Heart right ventricle (tissue), 16 donors: ENCODE measurements around the gene RHOU. TPM values are rescaled to one million over a fixed set of nuclear protein-coding genes. Genes with fewer than 3 reads are reported as not detected.
A peak's percentile ranks its signal among the peaks of the same experiment; 100 is the strongest.

Experiments
- ATAC-seq, 8 donors: fragments of 200-7000 bp; cut with Tn5 transposase; one replicate each; pipeline ENCODE4 v1.9.1; 2020; ENCODE audit warnings: mild to moderate bottlenecking in 8 of 8, moderate library complexity in 8 of 8, moderate number of reproducible peaks in 1 of 8
- DNase-seq, 2 donors: peaks; one replicate each; pipeline ENCODE4 v3.0.0-alpha.2; 2020
- H3K27ac ChIP-seq, 10 donors: fragments of 200-600 bp; sonication (generic) in 2 of 10; one replicate each; pipeline versions ENCODE4 v1.5.0 to v1.8.0; 2020 to 2022; ENCODE audit warnings: mild to moderate bottlenecking in 3 of 10
- H3K27me3 ChIP-seq, 7 donors: fragments of 200-600 bp; one replicate each; pipeline ENCODE4 v1.8.0; 2021 to 2022; ENCODE audit warnings: mild to moderate bottlenecking in 2 of 7
- H3K36me3 ChIP-seq, 9 donors: fragments of 200-600 bp; sonication (generic) in 1 of 9; one replicate each; pipeline versions ENCODE4 v1.5.0 to v1.8.0; 2020 to 2022; ENCODE audit warnings: mild to moderate bottlenecking in 2 of 9
- H3K4me1 ChIP-seq, 9 donors: fragments of 200-600 bp; sonication (generic) in 1 of 9; one replicate each; pipeline versions ENCODE4 v1.5.0 to v1.8.0; 2020 to 2022; ENCODE audit warnings: mild to moderate bottlenecking in 4 of 9
- H3K4me3 ChIP-seq, 10 donors: fragments of 200-600 bp; sonication (generic) in 2 of 10; one replicate each; pipeline versions ENCODE4 v1.5.0 to v1.8.0; 2020 to 2022; ENCODE audit warnings: mild to moderate bottlenecking in 7 of 10, moderate library complexity in 2 of 10
- H3K9me3 ChIP-seq, 11 donors: fragments of 200-600 bp in 10 of 11; sonication (generic) in 2 of 11; one replicate each; pipeline versions ENCODE4 v1.5.0 to v1.8.0; 2013 to 2022; ENCODE audit warnings: mild to moderate bottlenecking in 2 of 11, control low read depth in 1 of 11, moderate library complexity in 1 of 11
- WGBS, 2 donors: extraction: QIAGEN DNeasy Blood & Tissue Kit; methylation state at CpG; one replicate each; pipeline ENCODE4 v1.1.7; 2013; ENCODE audit warnings: inconsistent platforms in 1 of 2; 5-methylcytosine and 5-hydroxymethylcytosine counted together
- intact Hi-C, 10 donors: fragments of 100-400 bp; cut with DNase I; formaldehyde crosslinking; loops; one replicate each; pipeline versions ENCODE4 v1.11.1 to v1.14.2; 2022
- polyA plus RNA-seq, 2 donors: library from polyadenylated mRNA; stranded (reverse); fragments of 200-250 nt; gene quantifications; one replicate each; pipeline ENCODE4 v1.2.3, GENCODE V29; 2013
- total RNA-seq, 10 donors: library from RNA; stranded (reverse); fragmentation: NEBNext Ultra II Directional in 3 of 10; extraction: Animal tissue kit (Norgen Biotek cat#: 25700) in 3 of 10; gene quantifications; one replicate each; pipeline versions ENCODE4 v1.2.1 to v1.2.4, GENCODE V29; 2021 to 2023
- TF ChIP-seq, protein P1 (sequence below), 9 donors: fragments of 200-600 bp; sonication (generic) in 2 of 9; IDR thresholded peaks; one replicate each; pipeline versions ENCODE4 v1.5.0 to v1.8.0; 2021 to 2022; ENCODE audit warnings: antibody characterized with exemption in 9 of 9, mild to moderate bottlenecking in 5 of 9, moderate library complexity in 1 of 9
- donor health status: Arrhythmogenic right ventricular cardiomyopathy.
- donor health status: ischemic (EF 13 %, LVEDD 7.1; RV severe dilation, severe dysfunction).
- donor health status: healthy with polysubstance abuse.
- donor health status: DM: no; HTN: yes; CAD: no.
- donor health status: DM: no; HTN: no; CAD: no.
- donor health status: ischemic (EF 25% LVEDD 6.9; RV normal size, moderate dysfunction).
- donor health status: ischemic (EF 25% LVEDD 5.7; RV mildly dilated, moderate dysfunction).
- donor health status: healthy.
- donor health status: DM: yes; HTN: yes; CAD: no.
- donor health status: Ischemic cardiomyopathy.
- donor health status: ischemic (EF 35%, LVEDD 5.7; RV mildly dilated, moderate dysfunction).
- donor health status: nonischemic (EF 11% LVEDD 7.7; RV severe dilation, severe dysfunction).
- donor health status: DM: yes; HTN: yes; CAD: no.
- donor health status: PGD.
- donor health status: ischemic (EF 29% LVEDD 5.4; RV normal size, mild dysfunction).
- donor health status: nonischemic (EF 23%, LVEDD 6.1; RV moderate dilation, normal function).

The RHOU gene
- total and polyA plus RNA-seq, 12 donors, result 1.00 to 10.8 (median 3.3) TPM

DNA sequence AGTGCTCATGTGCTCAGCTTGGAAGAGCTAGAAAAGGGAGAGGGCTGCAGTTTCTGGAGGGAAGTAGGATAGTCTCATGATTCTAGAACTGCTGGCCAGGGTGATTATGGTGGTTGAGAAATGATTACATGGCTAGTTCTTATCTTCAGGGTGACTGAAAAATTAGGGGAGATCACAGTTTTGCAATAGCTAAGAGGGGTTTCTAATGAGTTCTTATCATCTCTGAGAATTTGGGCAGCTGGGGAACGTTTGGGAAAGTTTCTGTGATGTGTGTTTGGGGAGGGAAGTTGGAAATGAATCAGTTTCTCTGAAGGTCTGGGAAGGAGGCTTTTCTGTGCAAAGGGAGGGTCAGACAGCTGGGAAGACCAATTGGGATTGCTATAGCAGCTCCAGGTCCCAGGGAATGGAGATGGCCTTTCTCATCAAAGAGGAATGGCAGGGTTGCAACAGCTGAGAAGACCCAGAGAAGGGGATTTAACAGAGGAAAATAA is 7.6 kb upstream of the RHOU start:
- TF ChIP-seq, protein P1, sequence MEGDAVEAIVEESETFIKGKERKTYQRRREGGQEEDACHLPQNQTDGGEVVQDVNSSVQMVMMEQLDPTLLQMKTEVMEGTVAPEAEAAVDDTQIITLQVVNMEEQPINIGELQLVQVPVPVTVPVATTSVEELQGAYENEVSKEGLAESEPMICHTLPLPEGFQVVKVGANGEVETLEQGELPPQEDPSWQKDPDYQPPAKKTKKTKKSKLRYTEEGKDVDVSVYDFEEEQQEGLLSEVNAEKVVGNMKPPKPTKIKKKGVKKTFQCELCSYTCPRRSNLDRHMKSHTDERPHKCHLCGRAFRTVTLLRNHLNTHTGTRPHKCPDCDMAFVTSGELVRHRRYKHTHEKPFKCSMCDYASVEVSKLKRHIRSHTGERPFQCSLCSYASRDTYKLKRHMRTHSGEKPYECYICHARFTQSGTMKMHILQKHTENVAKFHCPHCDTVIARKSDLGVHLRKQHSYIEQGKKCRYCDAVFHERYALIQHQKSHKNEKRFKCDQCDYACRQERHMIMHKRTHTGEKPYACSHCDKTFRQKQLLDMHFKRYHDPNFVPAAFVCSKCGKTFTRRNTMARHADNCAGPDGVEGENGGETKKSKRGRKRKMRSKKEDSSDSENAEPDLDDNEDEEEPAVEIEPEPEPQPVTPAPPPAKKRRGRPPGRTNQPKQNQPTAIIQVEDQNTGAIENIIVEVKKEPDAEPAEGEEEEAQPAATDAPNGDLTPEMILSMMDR (IDR thresholded peaks at IDR 0.05), result no peak
- peaks cover 0 to 27% (median 12%) of the 10 kb centered on the region in 7 donors for H3K27me3 ChIP-seq
- no peak overlapping the region for H3K27ac ChIP-seq
- intact Hi-C loops, result no loop called here
- H3K4me3 ChIP-seq, result no peak overlapping the region
- no peaks in the 10 kb centered on the region for H3K36me3 ChIP-seq
- no peaks in the 10 kb centered on the region for H3K4me1 ChIP-seq
- ATAC-seq, result peak in 2 of 8 donors; percentile 29 to 33
- WGBS, 2 donors, result 6 to 8% methylated on average over 1 of the region's 1 CpG
- no peaks in the 10 kb centered on the region for H3K9me3 ChIP-seq
- no peak for DNase-seq

DNA sequence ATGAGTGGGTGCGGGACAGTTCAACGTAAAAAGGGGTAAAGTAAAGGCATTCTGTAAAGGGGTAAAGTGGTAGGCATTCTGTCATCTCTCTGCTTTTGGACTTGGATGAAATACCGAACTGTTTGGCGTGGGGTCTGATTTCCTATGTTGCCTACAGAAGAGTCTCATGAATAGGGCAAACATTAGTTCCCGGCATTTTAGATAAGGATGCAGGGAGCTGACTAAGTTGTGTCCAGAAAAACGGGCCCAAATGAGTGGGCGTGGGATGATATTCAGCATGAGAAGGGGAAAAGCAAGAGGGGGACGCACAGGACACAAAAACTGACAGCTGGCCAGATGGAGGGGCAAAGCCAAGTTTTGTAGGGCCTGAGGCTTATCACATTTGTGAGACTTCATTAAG is 2.9 kb upstream of the RHOU start:
- DNase-seq (no peak), ATAC-seq (no peak)
- Histone ChIP-seq H3K27me3 (peaks cover 0 to 16% (median 5%) of the 10 kb centered on the region in 7 donors), H3K9me3 (no peaks in the 10 kb centered on the region), H3K36me3 (no peaks in the 10 kb centered on the region), H3K4me1 (peaks cover 0 to 20% (median 14%) of the 10 kb centered on the region in 9 donors), H3K4me3 (no peak overlapping the region), H3K27ac (no peak overlapping the region)
- intact Hi-C loops, result loop anchor here in 7 of 10 donors (2.0 to 10.0 kb wide), 8 partner anchors 112 to 496 kb away; no protein-coding TSS in a partner anchor
- TF ChIP-seq, protein P1 (IDR thresholded peaks at IDR 0.05), result no peak
- WGBS, 2 donors, result 78 to 85% methylated on average over 8 of the region's 8 CpGs

DNA sequence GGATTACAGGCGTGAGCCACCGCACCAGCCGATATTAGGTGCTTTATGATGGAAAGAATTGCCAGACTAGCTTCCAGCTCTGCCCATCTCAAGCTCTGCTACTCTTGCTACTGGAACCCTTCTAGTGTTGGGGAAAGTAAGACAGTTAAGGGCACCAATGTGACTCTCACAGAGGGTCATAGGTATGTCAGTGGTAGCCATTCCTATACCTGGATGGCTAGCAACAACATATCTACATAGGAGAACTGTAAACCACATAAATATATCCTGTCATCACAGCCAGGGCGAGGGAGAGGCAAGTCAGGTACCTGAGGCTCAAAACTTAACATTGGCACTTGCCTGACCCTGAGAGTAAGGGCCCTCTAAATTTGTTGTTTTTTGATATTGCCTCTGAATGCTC is 1.7 kb upstream of the RHOU start:
- Histone ChIP-seq H3K4me1 (peaks cover 0 to 32% (median 14%) of the 10 kb centered on the region in 9 donors), H3K27me3 (peaks cover 0 to 16% (median 0%) of the 10 kb centered on the region in 7 donors), H3K36me3 (peaks cover 0 to 11% (median 0%) of the 10 kb centered on the region in 9 donors), H3K27ac (no peak overlapping the region), H3K9me3 (no peaks in the 10 kb centered on the region), H3K4me3 (no peak overlapping the region)
- intact Hi-C loops, result loop anchor here in 7 of 10 donors (2.0 to 10.0 kb wide), 8 partner anchors 111 to 495 kb away; no protein-coding TSS in a partner anchor
- TF ChIP-seq, protein P1 (IDR thresholded peaks at IDR 0.05), result no peak
- no peak for ATAC-seq
- WGBS, 2 donors, result 92 to 97% methylated on average over 4 of the region's 4 CpGs
- DNase-seq, result no peak

DNA sequence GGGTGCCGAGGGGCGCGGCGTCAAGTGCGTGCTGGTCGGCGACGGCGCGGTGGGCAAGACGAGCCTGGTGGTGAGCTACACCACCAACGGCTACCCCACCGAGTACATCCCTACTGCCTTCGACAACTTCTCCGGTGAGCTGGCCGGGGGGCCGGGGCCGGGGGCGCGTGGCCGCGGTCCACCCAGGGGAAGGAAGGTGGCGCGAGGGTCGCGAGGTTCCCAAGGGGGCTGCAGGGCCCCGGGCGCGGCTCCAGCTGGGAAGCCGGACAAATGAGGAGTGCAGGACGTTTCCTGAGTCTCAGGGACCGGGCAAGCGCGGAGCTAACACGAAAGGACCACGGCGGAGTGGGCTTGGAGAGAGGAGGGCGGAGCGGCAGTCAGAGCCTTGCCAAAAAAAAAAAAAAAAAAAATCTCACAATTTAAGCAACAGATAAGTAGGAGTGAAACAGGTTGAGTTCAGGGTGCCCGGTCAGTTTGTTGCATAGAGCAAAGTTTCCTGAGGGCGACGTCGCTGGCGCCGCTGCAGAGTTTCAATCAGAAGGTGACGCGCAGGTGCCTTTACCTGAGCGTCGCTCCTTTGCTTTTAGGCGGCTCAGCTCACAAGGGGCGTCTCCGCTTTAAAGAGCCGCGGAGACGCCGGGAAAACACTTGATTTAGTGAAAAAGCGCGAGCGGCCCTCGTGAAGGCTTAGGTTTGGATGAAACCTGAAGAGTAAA is 750 bp downstream of the RHOU start:
- Histone ChIP-seq H3K4me1 (peaks cover 0 to 54% (median 14%) of the 10 kb centered on the region in 9 donors), H3K9me3 (no peaks in the 10 kb centered on the region), H3K36me3 (peaks cover 0 to 36% (median 0%) of the 10 kb centered on the region in 9 donors), H3K27ac (peak overlapping the region in 9 of 10 donors; percentile 79 to 97 (median 90)), H3K27me3 (peaks cover 0 to 6% (median 0%) of the 10 kb centered on the region in 7 donors), H3K4me3 (peak overlapping the region; percentile 62 to 91 (median 88))
- intact Hi-C loops, result loop anchor here in 9 of 10 donors (1.0 to 10.0 kb wide), 13 partner anchors 51 to 493 kb away; no protein-coding TSS in a partner anchor
- 4 to 6% methylated on average over 60 of the region's 60 CpGs for WGBS, 2 donors
- TF ChIP-seq, protein P1 (IDR thresholded peaks at IDR 0.05), result no peak
- ATAC-seq (peak in 6 of 8 donors; percentile 16 to 37 (median 24)), DNase-seq (peak; percentile 27 to 56)
